OCI-LY7 (cell line): Measurements from ENCODE around the gene KBTBD13.

Experiments
- CTCF ChIP-seq: fragments of 200-600 bp; sonication (generic); conservative IDR thresholded peaks from 2 replicates; pipeline ENCODE4 v1.5.1; 2014; ENCODE audit warnings: mild to moderate bottlenecking, antibody characterized with exemption, low read length, moderate library complexity, mixed read lengths
- EZH2phosphoT487 ChIP-seq: fragments of 200-600 bp; sonication (generic); IDR thresholded peaks from 2 replicates; pipeline ENCODE4 v1.6.1; 2018; ENCODE audit warnings: low read depth, borderline replicate concordance, mild to moderate bottlenecking, mixed run types, antibody characterized with exemption, low read length, moderate library complexity, mixed read lengths

GRCh38 chr15:65062061-65062460 lies 14.5 kb upstream of the KBTBD13 start:
- no peak for TF ChIP-seq CTCF
- no peak for TF ChIP-seq EZH2phosphoT487
